ENCODE data around the gene FRYL.

Gene FRYL

DNA sequence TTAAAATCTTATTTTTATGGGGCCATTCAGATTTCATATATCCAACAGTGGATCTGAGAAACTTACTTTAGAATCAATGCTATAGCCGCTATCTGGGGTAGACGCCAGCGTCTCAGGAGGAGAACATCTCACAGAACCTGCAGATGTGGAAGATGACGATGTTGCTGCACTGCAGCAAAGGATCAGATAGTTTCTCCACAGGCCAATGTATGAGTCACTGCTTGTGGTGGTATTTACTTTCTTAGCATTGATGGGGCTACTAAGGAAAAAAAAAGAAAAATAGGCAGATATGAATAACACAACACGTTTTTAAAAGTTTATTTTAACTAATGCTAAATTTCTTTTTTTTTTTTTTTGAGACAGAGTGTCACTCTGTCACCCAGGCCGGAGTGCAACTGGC lies 204.1 kb downstream of the FRYL start:
- TF ChIP-seq CTCF (conservative IDR thresholded peaks at IDR 0.05), result no peak
- no peak overlapping the region for H3K27ac ChIP-seq

GRCh38 chr4:48571471-48571870 lies 208.6 kb downstream of the FRYL start:
- no peak for TF ChIP-seq CTCF (conservative IDR thresholded peaks at IDR 0.05)
- no peak overlapping the region for H3K27ac ChIP-seq

- H3K27ac ChIP-seq, result no peak overlapping the region
- TF ChIP-seq CTCF (conservative IDR thresholded peaks at IDR 0.05), result no peak
These were observed 209.3 kb downstream of the FRYL start for GRCh38 chr4:48570646-48571220.

- TF ChIP-seq CTCF (conservative IDR thresholded peaks at IDR 0.05), result no peak
- no peak overlapping the region for H3K27ac ChIP-seq
These were observed 214.1 kb downstream of the FRYL start for GRCh38 chr4:48566034-48566384.

DNA sequence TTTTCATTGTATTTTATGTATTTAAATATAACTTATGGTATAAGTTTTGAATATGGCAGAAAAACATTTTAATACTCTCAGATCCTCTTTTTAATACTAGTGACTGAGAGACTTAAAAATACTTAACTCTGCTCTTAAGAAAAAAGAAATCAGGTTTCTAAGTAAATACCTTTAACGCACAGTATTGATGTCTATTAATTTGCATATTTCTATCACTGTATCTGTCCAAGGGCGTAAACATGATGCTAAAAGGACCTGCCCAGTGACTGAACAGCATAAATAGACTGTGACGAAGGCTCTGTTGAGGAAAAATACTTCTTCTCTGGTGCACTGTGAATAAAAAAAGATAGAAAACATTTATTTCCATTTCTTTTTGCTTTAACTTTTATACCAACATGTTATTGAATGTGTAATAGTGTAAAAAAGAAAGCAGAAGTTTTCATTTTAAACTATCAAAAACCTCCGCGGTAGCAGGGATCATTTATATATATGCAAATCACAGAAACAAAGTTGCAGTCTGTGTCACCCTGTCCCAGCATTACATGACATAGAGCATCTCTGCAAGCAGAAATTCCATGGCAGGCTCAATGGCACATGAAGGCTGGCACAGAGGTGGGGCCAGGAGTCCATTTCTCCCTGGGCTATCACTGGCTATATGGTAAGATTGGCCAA lies 214.6 kb downstream of the FRYL start:
- TF ChIP-seq CTCF (conservative IDR thresholded peaks at IDR 0.05), result no peak
- H3K27ac ChIP-seq, result no peak overlapping the region

DNA sequence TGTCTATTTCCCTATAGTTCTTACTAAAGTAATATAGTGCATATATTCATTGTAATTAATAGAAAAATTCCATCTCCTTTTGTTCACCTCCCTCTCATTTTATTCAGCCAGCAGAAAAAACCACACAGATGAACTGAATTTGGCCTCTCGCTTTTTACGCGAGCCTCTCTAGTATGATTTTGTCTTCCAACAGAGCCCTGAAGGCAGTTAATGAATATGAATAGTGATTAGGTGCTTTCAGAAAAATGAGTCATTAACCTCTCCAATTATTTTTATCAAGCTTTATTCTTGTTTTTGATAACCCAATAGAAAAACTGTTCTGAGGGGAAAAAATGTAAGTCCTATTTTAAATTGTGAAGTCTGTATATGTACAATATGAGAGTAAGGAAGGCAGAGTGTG lies 215.9 kb downstream of the FRYL start:
- H3K27ac ChIP-seq, result no peak overlapping the region
- no peak for TF ChIP-seq CTCF (conservative IDR thresholded peaks at IDR 0.05)

- TF ChIP-seq CTCF (conservative IDR thresholded peaks at IDR 0.05), result no peak
- H3K27ac ChIP-seq, result no peak overlapping the region
These were observed 221.3 kb downstream of the FRYL start for GRCh38 chr4:48558819-48559218.

Measured in VCaP (cell line).